ENCODE data around the gene ENTPD7.
"Not testable (repeated sequence)": the region's sequence is repeated elsewhere in the genome, so short reads cannot be mapped to it uniquely, and the experiment has no call there.

Gene ENTPD7, protein sequence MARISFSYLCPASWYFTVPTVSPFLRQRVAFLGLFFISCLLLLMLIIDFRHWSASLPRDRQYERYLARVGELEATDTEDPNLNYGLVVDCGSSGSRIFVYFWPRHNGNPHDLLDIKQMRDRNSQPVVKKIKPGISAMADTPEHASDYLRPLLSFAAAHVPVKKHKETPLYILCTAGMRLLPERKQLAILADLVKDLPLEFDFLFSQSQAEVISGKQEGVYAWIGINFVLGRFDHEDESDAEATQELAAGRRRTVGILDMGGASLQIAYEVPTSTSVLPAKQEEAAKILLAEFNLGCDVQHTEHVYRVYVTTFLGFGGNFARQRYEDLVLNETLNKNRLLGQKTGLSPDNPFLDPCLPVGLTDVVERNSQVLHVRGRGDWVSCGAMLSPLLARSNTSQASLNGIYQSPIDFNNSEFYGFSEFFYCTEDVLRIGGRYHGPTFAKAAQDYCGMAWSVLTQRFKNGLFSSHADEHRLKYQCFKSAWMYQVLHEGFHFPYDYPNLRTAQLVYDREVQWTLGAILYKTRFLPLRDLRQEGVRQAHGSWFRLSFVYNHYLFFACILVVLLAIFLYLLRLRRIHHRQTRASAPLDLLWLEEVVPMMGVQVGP

DNA sequence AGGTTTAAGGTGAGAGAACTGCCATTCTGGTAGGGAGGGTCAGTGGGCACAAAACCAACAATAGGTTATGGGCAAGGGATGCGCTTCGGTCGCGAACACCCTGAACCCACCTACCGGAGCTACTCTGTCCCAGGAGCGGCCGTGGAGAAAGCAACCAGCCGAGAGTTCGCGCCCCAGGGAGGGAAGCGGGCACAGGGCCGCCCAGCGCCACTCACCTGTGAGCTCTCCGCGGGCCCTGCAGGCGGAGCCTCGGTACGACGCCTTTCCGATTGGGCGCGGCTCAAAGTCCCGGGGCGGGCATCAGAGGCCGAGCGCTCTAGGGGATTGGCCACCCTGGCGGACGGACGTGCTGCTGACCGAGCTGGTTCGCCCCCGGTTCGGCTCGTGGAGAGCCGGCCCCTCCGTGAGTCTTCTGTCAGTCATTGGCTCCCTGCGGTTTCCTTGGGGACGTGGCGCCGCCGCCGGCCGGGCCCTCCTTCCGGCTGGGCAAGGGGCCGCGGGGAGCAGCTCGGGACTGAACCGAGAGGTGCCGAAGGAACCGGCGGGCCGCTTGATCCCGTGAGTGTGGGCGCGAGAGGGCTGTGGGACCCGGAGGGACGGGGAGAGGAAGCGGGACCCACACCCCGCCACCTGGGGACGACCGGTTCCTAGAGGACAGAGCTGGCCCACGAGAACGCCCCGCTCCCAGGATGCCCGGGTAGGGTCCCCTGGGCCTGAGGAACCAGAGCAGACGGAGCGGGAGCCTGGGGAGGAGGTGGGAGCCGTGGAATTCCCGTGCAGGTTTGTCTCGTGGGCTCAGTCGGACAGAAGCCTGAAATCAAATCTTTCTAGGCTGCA is at the start of gene ENTPD7:
Gene ENTPD7 (plus strand): TSS at position 479 of the 837 bp plus-strand sequence. CDS start 448 bp downstream, outside the sequence.
- peak; percentile 77 for DNase-seq

DNA sequence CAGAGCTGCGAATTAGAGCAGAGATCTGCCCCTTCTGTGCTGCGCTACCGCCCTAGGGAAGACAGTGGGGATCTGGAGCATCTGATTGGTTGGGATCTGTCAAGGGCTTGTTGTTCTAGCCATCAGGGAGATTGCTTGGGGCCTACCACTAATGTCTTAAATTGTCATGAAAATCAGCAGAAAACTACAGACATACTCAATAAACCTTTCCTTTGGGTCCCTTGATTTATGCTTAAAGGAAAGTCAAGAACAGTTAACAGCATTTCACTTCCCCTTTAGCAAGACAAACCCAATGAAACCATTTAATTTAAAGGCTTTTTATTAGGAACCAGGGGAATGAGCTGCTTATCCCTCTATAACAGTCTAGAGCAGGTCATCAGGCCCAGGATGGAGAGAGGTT is 49.1 kb upstream of the ENTPD7 start:
- DNase-seq = no peak

DNA sequence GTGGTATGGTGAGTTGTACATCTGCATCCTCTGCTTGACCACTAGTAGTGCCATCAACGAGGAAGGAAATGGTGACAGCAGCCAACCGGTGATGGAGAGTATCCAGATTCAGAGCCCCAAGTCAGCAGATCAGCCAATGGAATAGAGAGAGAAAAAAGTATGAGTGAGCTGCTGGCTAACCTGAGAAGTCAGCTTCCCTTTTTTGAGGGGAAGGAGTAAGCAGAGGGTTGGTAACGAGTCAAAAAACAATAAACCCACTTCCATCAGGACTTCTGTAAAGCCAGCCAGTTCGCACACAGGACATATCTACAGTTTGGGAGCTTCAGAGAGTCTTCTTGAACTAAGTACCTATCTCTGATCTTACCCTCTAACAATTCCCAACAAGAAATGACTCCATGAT is 48.0 kb upstream of the ENTPD7 start:
- DNase-seq = no peak

DNA sequence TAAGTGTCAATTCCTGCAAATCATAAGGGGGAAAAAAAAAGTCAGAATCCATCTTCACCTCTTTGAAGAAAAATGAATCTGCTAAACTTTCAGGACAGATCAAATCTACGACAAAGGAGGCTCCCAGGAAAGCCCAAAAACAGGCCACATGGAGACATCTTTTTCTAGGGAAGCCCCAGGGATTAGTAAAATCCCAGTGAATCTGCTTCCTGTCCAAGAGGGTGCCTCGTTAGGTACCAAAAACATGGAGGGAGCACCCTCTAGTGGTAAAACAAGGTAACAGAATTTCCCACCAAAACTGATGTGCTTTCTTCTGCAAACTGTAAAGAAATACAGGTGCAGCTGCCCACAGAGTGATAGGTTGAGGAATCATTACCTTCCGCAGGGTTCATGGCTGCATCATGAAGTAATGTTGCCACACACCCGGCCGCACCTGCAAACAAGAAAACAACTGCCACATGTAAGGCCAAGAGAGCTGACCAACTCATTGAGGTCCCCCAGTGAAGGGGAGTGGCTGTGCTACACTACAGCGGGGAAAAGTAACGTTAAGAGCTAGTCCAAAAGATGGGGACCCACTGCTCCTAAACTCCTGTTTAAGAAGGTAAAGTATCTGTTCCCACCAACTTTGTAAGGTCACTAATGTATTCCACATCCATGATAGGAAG is 47.0 kb upstream of the ENTPD7 start:
- DNase-seq = no peak

DNA sequence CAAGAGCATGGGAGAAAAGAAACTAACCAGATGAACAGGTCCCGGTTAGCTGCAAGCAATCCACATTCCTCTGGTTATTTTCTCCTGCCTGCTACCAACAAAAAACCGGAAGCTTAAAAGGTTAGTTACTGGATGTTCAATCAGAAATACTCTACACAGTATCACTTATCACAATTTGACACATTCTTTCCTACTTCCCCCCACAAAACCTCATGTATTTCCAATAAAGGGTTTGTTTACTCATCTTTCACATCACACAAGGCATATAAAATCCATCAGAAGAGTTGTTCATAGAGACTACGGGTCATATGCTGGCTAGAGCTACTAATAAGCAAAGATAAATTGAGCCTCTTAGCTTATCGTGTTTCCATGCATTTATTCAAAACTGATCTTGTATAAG is 43.9 kb upstream of the ENTPD7 start:
- no peak for DNase-seq

DNA sequence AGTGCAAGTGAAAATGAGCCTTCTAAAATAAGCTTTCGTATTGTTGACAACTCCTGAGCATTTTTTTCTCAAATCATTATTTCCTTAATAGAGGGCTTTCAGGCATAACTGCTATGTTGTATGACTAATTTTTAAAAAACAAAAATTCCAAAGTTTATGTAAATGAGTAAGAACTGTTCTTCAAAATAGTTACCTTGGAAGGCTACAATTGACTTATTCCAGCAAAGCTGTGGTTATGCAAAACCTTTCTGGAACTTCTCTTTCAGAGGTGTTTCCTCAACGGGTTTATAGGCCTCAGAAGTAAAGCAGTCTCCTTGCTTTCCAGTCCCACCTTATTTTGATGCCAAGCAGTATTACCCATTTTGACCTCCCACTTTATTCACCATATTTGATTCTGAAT is 41.6 kb upstream of the ENTPD7 start:
- no peak for DNase-seq

DNA sequence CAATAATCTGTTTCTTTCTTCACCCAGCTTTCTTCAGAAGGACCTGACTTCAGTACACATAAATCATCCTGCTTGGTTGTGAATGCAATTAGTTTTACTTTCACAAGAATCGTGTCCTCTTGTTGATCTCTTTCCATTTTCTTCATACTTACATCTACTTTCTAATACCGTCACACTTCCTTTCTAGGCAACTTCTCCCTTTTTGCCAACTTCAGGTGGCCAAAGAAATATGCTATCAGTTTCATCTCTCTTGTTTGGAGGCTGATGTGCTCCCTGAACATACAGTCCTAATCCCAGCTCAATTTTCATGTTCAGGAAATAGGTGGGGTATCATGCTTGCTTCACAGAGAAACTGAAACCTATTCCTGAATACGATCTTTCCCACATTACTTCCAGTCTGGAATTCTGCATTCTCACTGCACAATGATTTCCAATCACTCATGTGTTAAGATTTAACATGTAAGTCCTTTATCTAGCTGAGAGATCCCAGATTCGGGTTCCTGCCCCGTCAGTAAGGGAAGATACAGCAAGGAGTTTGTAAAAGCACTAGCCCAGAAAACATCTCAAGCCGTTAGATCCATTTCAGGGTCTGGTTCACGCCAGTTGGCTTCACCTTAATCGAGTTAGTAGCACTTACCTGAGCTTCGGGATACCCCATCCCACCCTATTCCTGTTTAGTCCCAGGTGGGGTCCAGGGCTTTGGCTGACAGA is 40.1 kb upstream of the ENTPD7 start:
- no peak for DNase-seq

DNA sequence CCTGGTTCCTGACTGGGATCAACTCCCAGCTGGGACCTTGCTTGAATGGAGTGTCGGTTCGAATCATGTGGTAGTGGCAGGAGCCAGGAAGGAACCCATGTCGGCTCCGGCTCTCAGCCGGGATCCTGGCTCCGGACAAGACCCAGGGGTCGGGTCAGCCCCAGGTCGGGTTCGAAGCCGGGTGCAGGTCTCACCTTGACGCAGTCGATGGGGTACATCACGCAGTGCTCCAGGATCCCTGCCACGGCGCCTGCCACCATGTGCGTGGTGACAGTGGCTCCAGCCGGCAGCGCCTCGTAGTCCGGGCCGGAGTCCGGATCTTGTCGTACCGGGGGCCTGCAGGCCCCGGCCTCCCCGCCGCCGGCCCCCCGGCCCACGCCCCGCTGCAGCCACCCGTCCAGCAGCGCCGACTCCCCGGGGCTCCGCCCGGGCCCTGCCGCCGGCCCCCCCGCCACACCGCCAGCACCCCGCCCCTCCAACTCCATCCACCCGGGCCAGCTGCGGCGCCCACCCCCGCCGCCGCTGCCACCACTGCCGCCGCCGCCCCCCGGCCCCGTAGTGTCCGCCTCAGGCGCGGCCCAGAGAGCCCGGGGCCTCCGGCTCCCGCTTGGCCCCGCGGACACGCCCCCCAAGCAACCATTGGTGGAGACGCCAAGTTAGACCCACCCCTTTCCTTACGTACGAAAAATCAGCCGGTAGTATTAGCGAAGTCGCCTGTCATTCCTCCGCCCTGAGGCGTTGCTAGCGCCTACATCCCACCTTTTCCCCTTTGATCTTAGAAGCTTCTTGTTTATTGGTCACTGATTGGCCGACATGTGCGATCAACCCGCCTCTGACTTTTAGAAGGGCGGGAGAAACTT is 39.2 kb upstream of the ENTPD7 start, which contains the start of gene SLC25A28:
Gene SLC25A28 (minus strand): TSS at position 589 of the 860 bp plus-strand sequence. CDS start 104 bp downstream, at position 485.
- DNase-seq = peak; percentile 86

DNA sequence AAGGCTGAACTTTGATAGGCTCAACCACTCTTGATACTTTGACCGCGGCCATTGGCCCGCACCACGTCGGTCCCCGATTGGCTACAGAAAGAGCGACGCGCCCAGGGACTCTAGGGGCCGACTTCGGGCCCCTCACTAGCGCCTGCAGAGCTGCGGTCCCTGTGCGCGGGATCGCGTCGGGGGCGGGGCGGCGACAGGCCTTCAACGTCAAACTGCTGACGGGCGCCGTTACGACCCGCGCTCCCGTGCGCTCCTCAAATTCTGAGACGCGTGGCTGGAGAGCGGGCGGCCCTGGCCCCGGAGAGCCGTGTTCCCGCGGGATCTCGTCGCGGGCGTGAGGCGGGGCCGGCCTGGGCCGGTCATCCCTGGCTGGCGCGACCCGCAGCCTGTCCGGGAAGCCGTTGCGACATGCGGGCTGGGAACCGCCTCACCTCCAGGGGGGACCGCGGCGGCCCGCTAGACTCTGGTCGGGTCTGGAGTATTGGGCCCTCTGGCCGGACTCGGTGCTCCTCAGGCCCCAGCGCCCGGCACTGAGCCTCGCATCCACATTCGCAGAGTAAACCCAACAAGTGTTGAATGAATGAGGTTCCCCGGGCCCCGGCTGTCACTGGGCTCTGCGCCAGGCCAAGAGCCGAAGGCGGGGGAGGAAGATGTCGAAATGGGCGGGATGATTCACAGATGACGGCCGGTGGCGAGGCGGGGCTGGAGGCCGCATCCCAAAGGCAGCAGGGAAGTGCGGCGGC is 38.4 kb upstream of the ENTPD7 start:
- peak; percentile 74 for DNase-seq

DNA sequence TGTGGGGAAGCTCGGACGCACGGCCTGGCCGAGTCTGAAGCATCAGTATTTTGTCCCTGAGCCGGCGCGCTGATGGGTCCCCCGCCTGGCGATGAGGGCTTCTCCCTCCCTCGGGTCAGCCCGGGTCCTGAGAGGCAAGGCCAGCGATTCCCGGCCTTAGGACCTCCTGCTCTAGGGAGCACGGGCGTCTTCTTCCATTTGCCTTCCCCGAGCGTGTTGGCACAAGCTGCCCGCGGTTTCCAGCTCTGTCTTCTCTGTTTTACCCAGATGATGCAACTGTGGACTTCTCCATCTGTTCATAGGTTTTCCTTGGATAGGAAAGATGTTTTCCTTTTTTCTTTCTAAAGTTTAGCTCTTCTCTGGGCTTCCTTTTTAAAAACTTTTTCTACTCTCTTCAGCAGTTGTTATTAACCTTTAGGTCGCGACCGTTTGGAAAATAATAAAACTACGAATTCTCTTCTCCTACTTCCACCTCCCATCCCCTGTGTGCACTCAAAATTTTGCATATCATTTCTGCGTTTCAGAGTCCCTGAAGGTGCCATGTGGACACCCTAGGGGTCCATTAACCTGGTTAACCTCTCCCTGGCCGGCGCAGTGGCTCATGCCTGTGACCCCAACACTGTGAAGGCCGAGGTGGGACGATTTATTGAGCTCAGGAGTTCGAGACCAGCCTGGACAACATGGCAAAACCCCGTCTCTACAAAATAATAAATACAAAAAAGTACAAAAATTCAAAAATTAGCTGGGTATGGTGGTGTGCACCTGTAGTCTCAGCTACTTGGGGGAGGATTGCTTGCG is 37.7 kb upstream of the ENTPD7 start:
- no peak for DNase-seq

DNA sequence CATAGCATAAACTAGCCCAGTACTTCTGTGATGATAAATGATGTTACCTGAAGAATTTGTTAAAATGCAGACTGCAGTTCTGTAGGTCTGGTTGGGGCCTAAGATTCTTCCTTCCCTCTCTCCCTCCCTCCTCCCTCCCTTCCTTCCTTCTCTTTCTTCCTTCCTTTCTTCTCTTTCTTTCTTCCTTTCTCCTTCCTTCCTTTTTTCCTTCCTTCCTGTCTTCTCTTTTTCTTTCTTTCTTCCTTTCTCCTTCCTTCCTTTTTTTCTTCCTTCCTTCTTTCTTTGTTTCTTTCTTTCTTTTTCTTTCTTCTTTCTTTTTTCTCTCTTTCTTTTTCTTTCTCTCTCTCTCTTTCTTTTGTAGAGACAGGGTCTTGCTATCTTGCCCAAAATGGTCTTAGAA is 35.4 kb upstream of the ENTPD7 start:
- DNase-seq = no peak

DNA sequence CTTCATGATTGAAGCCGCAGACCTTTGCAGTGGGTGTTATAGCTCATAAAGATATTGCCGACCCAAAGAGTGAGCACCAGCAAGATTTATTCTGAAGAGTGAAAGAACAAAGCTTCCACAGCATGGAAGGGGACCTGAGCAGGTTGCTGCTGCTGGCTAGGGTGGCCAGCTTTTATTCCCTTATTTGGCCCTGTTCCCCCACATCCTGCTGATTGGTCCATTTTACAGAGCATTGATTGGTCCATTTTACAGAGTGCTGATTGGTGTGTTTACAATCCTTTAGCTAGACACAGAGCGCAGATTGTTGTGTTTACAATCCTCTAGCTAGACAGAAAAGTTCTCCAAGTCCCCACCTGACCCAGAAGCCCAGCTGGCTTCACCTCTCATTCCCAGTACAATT is 34.2 kb upstream of the ENTPD7 start:
- DNase-seq = not testable (repeated sequence)

DNA sequence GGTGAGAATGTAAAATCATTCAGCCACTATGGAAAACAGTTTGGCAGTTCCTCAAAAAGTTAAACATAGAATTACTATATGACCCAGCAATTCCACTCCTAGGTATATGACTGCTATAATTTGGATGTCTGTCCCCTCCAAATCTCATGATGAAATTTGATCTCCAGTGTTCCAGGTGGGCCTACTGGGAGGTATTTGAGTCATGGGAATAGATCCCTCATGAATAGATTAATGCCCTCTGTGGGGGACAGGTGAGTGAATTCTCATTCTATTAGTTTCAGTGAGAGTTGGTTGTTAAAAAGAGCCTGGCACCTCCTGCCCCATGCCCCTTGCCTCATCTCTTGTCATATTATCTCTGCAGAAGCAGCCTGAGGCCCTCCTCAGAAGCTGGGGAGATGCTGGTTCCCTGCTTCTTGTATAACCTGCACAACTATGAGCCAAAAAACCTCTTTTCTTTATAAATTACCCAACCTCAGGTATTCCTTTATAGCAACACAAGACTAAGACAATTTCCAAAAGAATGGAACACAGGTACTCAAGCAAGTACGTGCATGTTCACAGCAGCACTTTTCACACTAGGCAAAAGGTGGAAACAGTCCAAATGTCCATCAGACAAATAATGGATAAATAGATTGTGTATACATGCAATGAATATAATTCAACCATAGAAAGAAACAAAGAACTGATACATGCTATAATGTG is 30.2 kb upstream of the ENTPD7 start:
- no peak for DNase-seq

DNA sequence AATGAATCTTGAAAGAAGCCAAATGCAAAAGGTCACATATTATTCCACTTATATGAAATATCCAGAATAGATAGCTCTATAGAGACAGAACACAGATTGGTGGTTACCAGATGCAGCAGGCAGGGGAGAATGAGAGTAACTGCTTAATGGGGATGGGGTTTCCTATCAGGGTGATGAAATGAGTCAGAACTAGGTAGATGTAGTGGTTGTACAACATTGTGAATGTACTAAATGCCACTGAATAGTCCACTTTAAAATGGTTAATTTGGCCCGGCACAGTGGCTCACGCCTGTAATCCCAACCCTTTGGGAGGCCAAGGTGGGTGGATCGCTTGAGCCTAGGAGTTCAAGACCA is 29.7 kb upstream of the ENTPD7 start:
- no peak for DNase-seq

DNA sequence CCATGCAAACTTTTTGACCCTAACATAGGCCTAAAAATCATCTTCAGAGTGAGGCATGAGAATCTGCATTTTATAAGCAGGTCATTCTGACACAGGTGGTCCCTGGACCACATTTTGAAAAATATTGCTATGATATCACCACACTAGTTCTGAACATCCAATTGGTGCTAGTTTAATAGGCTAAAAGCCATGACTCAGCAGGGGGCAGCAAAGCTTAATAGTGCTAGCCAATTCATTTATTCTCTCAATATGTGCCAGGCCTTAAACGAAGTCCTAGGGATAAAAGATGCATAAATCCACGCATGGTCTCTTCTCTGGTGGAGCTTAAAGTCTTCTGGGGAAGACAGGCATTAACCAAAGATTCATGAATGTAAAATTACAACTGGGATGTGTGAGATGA is 28.9 kb upstream of the ENTPD7 start:
- no peak for DNase-seq

DNA sequence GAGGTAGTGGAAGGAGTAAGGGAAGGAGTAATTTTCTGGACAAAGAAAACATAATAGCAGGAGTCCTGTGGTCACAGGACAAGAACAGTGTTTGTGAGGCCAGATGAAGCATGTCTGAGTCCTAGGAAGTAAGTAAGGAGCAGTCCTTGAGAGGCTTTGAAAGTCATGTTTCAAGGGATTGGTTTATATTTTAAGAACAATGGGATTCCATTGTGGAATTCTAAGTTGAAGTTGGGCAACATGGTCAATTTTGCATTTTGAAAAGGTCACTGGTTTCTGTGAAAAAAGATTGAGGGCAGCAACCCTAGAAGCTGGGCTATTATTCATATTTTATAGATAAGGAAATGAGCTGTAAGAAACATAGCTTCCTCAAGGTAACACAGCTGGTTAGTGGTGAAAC is 28.3 kb upstream of the ENTPD7 start:
- DNase-seq = no peak

DNA sequence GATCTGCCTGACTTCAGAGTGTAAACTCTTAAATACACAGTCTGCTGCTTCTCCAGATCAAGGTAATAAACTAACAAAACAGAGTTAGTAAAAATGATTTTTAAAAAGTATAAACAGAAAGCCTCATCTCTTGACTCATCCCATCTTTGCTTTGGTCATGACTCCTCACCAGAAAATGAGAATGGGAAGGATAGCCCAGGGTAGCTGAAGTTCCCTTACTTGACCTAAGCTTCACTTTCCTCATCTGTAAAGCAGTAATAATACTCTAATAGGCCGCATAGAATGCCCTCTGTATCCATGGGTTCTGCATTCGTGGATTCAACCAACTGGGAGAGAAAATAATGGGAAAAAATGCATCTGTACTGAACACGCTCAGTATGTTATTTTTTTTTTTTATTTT is 27.8 kb upstream of the ENTPD7 start:
- DNase-seq = no peak

DNA sequence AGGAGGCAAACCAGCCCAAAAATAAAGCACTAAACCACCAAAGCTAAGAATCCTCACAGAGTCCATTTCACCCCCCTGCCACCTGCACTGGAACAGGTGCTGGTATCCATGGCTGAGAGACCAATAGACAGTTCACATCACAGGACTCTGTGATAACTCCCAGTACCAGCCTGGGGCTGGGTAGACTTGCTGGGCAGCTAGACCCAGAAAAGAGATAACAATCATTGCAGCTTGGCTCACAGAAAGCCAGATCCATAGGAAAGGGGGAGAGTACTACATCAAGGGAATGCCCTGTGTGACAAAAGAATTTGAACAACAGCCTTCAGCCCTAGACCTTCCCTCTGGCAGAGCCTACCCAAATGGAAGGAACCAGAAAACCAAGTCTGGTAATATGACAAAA is 25.5 kb upstream of the ENTPD7 start:
- DNase-seq = no peak

DNA sequence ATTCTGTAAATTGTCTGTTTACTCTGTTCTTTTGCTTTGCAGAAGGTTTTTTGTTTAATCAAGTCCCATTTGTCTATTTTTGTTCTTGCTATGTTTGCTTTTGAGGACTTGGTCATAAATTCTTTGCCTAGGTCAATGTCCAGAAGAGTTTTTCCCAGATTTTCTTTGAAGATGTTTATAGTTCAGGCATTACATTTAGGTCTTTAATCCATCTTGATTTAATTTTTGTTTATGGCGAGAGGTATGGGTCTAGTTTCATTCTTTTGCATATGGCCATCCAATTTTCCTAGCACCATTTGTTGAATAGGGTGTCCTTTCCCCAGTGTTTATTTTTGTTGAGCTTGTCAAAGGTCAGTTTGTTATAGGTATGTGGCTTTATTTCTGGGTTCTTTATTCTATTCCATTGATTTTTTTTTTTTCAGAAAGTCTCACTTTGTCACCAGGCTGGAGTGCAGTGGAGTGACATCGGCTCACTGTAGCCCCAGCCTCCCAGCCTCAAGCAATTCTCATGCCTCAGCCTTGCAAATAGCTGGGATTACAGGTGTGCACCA is 11.6 kb upstream of the ENTPD7 start:
- DNase-seq = no peak
